Pancreas (tissue), 10 donors: ENCODE measurements around the gene KIF5C. TPM values are rescaled to one million over a fixed set of nuclear protein-coding genes. Genes with fewer than 3 reads are reported as not detected.

Experiments used
- ATAC-seq, 4 donors: fragments of 200-7000 bp; cut with Tn5 transposase; one replicate each; pipeline versions ENCODE4 v1.8.0 to v1.9.1; 2020; ENCODE audit warnings: mild to moderate bottlenecking in 4 of 4, moderate library complexity in 4 of 4
- DNase-seq, 6 donors: peaks; one replicate each; pipeline ENCODE4 v3.0.0-alpha.2; 2020
- FAIRE-seq: peaks from 2 replicates; lab custom pipeline; 2012; peaks lifted over from hg19 to GRCh38; lab: Jason Lieb, UNC
- H3K27ac ChIP-seq, 4 donors: fragments of 200-600 bp; sonication (generic); 1 replicate in 3 of 4; 2 replicates in 1 of 4; pipeline versions ENCODE4 v1.5.0 to v1.8.0; 2020
- H3K27me3 ChIP-seq, 4 donors: fragments of 200-600 bp; one replicate each; pipeline ENCODE4 v1.8.0; 2021
- H3K36me3 ChIP-seq, 3 donors: fragments of 200-600 bp; sonication (generic) in 1 of 3; one replicate each; pipeline versions ENCODE4 v1.5.0 to v1.8.0; 2020 to 2021
- H3K4me1 ChIP-seq, 3 donors: fragments of 200-600 bp; one replicate each; pipeline ENCODE4 v1.8.0; 2021
- H3K4me3 ChIP-seq, 4 donors: fragments of 200-600 bp; sonication (generic) in 2 of 4; one replicate each; pipeline versions ENCODE4 v1.5.0 to v1.8.0; 2020 to 2021
- H3K9me3 ChIP-seq, 4 donors: fragments of 200-600 bp; one replicate each; pipeline ENCODE4 v1.8.0; 2021
- CTCF ChIP-seq, 4 donors: fragments of 200-600 bp; sonication (generic) in 3 of 4; IDR thresholded peaks; one replicate each; pipeline versions ENCODE4 v1.5.0 to v1.8.0; 2021; ENCODE audit warnings: antibody characterized with exemption in 4 of 4
- WGBS, 2 donors: extraction: QIAGEN DNeasy Blood & Tissue Kit; methylation state at CpG; one replicate each; pipeline ENCODE4 v1.1.7; 2013; 5-methylcytosine and 5-hydroxymethylcytosine counted together
- intact Hi-C, 3 donors: fragments of 100-400 bp; cut with DNase I; formaldehyde crosslinking; loops; one replicate each; pipeline versions ENCODE4 v1.11.1 to v1.14.2; 2022
- polyA plus RNA-seq, 2 donors: library from polyadenylated mRNA; stranded (reverse); fragments of 200-250 nt; gene quantifications; one replicate each; pipeline ENCODE4 v1.2.3, GENCODE V29; 2013
- total RNA-seq, 6 donors: library from RNA; stranded (reverse); fragmentation: NEBNext Ultra II Directional in 4 of 6; extraction: Animal tissue kit (Norgen Biotek cat#: 25700) in 4 of 6; gene quantifications; one replicate each; pipeline versions ENCODE4 v1.2.1 to v1.2.4, GENCODE V29; 2021 to 2023
- donor health status: healthy with polysubstance abuse.
- donor health status: DM: no; HTN: no; CAD: no; lungs with moderate emphysema.
- donor health status: DM: no; HTN: no; CAD: no.
- donor health status: control.
- donor health status: control.
- donor health status: Bipolar disorder and iron deficiency.
- donor health status: DM: yes; HTN: yes; CAD: no.
- donor health status: DM: no; HTN: no; CAD: no.
- donor health status: DM: no; HTN: no; CAD: no.
- donor health status: DM: yes; HTN: yes; CAD: no.

The KIF5C gene
- total and polyA plus RNA-seq, 8 donors = 0.88 to 10.2 (median 2.8) TPM

- no peaks in the 10 kb centered on the region for H3K4me1 ChIP-seq
- intact Hi-C loops = no loop called here
- H3K36me3 ChIP-seq = no peaks in the 10 kb centered on the region
- H3K9me3 ChIP-seq = no peaks in the 10 kb centered on the region
- no peak for TF ChIP-seq CTCF (IDR thresholded peaks at IDR 0.05)
- ATAC-seq = no peak
- WGBS, 2 donors = 52 to 62% methylated on average over 6 of the region's 6 CpGs
- no peaks in the 10 kb centered on the region for H3K27me3 ChIP-seq
- DNase-seq = no peak
- no peak overlapping the region for H3K4me3 ChIP-seq
- FAIRE-seq = no peak
- H3K27ac ChIP-seq = no peak overlapping the region
Measured at GRCh38 chr2:148903294-148903693, 28.3 kb downstream of the KIF5C start.

GRCh38 chr2:148903979-148904378 is 29.0 kb downstream of the KIF5C start:
- Histone ChIP-seq H3K27ac (no peak overlapping the region), H3K27me3 (no peaks in the 10 kb centered on the region), H3K36me3 (no peaks in the 10 kb centered on the region), H3K4me1 (no peaks in the 10 kb centered on the region), H3K9me3 (no peaks in the 10 kb centered on the region), H3K4me3 (no peak overlapping the region)
- intact Hi-C loops = no loop called here
- no peak for ATAC-seq
- 63 to 85% methylated on average over 4 of the region's 4 CpGs for WGBS, 2 donors
- FAIRE-seq = no peak
- no peak for TF ChIP-seq CTCF (IDR thresholded peaks at IDR 0.05)
- no peak for DNase-seq

GRCh38 chr2:148906124-148906523 is 31.1 kb downstream of the KIF5C start:
- Histone ChIP-seq H3K36me3 (no peaks in the 10 kb centered on the region), H3K9me3 (no peaks in the 10 kb centered on the region), H3K4me1 (no peaks in the 10 kb centered on the region), H3K27ac (no peak overlapping the region), H3K4me3 (no peak overlapping the region), H3K27me3 (no peaks in the 10 kb centered on the region)
- DNase-seq (no peak), FAIRE-seq (no peak), ATAC-seq (no peak)
- WGBS, 2 donors = 67 to 86% methylated on average over 4 of the region's 4 CpGs
- intact Hi-C loops = no loop called here
- no peak for TF ChIP-seq CTCF (IDR thresholded peaks at IDR 0.05)

- DNase-seq (no peak), FAIRE-seq (no peak), ATAC-seq (no peak)
- Histone ChIP-seq H3K27me3 (no peaks in the 10 kb centered on the region), H3K4me3 (no peak overlapping the region), H3K27ac (no peak overlapping the region), H3K9me3 (no peaks in the 10 kb centered on the region), H3K4me1 (no peaks in the 10 kb centered on the region), H3K36me3 (no peaks in the 10 kb centered on the region)
- WGBS, 2 donors = 77 to 89% methylated on average over 5 of the region's 5 CpGs
- intact Hi-C loops = no loop called here
- no peak for TF ChIP-seq CTCF (IDR thresholded peaks at IDR 0.05)
Measured at GRCh38 chr2:148907085-148907785, 32.2 kb downstream of the KIF5C start.

GRCh38 chr2:148909114-148909513 is 34.1 kb downstream of the KIF5C start:
- no peak overlapping the region for H3K27ac ChIP-seq
- FAIRE-seq = no peak
- H3K9me3 ChIP-seq = no peaks in the 10 kb centered on the region
- DNase-seq = no peak
- H3K36me3 ChIP-seq = no peaks in the 10 kb centered on the region
- WGBS, 2 donors = 50 to 55% methylated on average over 8 of the region's 8 CpGs
- TF ChIP-seq CTCF (IDR thresholded peaks at IDR 0.05) = no peak
- no peaks in the 10 kb centered on the region for H3K27me3 ChIP-seq
- intact Hi-C loops = no loop called here
- ATAC-seq = peak in 1 of 4 donors; percentile 29
- H3K4me1 ChIP-seq = no peaks in the 10 kb centered on the region
- H3K4me3 ChIP-seq = no peak overlapping the region
